Suprapubic skin (tissue), 4 donors: Measurements from ENCODE around the gene ZDHHC14. TPM values are rescaled to one million over a fixed set of nuclear protein-coding genes. Genes with fewer than 3 reads are reported as not detected.
A peak's percentile ranks its signal among the peaks of the same experiment; 100 is the strongest.

Experiments
- DNase-seq, 2 donors: peaks; one replicate each; pipeline ENCODE4 v3.0.0-alpha.2; 2019; ENCODE audit warnings: low spot score in 2 of 2
- H3K27ac ChIP-seq: fragments of 200-600 bp; sonication (generic); one replicate; pipeline ENCODE4 v1.5.1; 2019
- H3K27me3 ChIP-seq: fragments of 200-600 bp; sonication (generic); one replicate; pipeline ENCODE4 v1.5.1; 2019
- H3K36me3 ChIP-seq: fragments of 200-600 bp; sonication (generic); one replicate; pipeline ENCODE4 v1.5.1; 2019
- H3K4me1 ChIP-seq: fragments of 200-600 bp; sonication (generic); one replicate; pipeline ENCODE4 v1.5.1; 2019
- H3K4me3 ChIP-seq: fragments of 200-600 bp; sonication (generic); one replicate; pipeline ENCODE4 v1.5.1; 2019; ENCODE audit warnings: mild to moderate bottlenecking
- H3K9me3 ChIP-seq: fragments of 200-600 bp; sonication (generic); one replicate; pipeline ENCODE4 v1.5.1; 2019
- EP300 ChIP-seq: sonication (generic); formaldehyde crosslinking; IDR thresholded peaks from one replicate; pipeline ENCODE4 v1.6.1; 2017; ENCODE audit warnings: antibody characterized with exemption
- POLR2A ChIP-seq, 2 donors: fragments of 450-650 bp; IDR thresholded peaks; one replicate each; pipeline ENCODE4 v1.6.1; 2017; ENCODE audit warnings: antibody characterized with exemption in 2 of 2, mild to moderate bottlenecking in 2 of 2, moderate library complexity in 2 of 2
- POLR2AphosphoS5 ChIP-seq, 3 donors: sonication (generic); formaldehyde crosslinking; IDR thresholded peaks; one replicate each; pipeline ENCODE4 v1.6.1; 2017; ENCODE audit warnings: antibody characterized with exemption in 3 of 3
- WGBS: methylation state at CpG from one replicate; pipeline ENCODE4 v1.1.5; 2018; 5-methylcytosine and 5-hydroxymethylcytosine counted together
- total RNA-seq, 4 donors: library from RNA; depleted of rRNA; stranded (reverse); fragments of >200 nt; gene quantifications; one replicate each; pipeline ENCODE4 v1.1.0, GENCODE V29; 2016
- TF ChIP-seq, protein P1 (sequence below), 2 donors: fragments of 200-600 bp in 1 of 2; fragments of 450-650 bp in 1 of 2; sonication (generic) in 1 of 2; IDR thresholded peaks; one replicate each; pipeline ENCODE4 v1.5.1; 2016 to 2019; ENCODE audit warnings: antibody characterized with exemption in 2 of 2, mild to moderate bottlenecking in 1 of 2, moderate library complexity in 1 of 2

Gene ZDHHC14
- total RNA-seq, 4 donors from 2014 or later, result 4.3 to 9.9 (median 7.7) TPM

DNA sequence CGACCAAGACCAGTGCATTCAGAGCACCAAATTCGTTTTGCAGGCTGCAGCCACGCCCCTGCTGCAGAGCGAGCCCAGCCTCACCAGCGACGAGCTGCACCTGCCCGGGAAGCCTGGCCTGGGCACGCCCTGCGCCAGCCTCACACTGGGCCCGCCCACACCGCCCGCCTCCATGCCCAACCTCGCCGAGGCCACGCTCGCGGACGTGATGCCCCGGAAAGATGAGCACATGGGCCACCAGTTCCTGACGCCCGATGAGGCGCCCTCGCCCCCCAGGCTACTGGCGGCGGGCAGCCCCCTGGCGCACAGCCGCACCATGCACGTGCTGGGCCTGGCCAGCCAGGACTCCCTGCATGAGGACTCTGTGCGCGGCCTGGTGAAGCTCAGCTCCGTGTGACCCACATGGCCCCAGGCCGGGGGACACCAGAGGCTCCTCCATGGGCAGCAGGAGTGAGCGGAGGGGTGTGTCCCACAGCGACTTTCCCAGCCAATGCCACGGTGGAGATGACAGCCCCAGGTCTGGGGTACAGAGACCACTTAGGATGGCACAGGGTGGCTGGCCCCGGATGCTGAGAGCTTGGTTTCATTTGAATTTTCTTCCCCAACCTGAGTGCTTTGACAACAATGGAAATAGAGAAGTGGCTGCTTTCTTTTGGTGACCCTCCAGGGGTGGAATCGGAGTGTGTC lies 291.9 kb downstream of the ZDHHC14 start:
- Histone ChIP-seq H3K36me3 (peaks cover 3% of the 10 kb centered on the region), H3K9me3 (no peaks in the 10 kb centered on the region), H3K4me1 (peaks cover 19% of the 10 kb centered on the region), H3K27me3 (no peaks in the 10 kb centered on the region), H3K27ac (no peak overlapping the region), H3K4me3 (no peak overlapping the region)
- DNase-seq, result peak in 1 of 2 donors; percentile 74
- 90% methylated on average over 26 of the region's 37 CpGs for WGBS
- no peak for TF ChIP-seq POLR2A (IDR thresholded peaks at IDR 0.05)
- TF ChIP-seq, protein P1, sequence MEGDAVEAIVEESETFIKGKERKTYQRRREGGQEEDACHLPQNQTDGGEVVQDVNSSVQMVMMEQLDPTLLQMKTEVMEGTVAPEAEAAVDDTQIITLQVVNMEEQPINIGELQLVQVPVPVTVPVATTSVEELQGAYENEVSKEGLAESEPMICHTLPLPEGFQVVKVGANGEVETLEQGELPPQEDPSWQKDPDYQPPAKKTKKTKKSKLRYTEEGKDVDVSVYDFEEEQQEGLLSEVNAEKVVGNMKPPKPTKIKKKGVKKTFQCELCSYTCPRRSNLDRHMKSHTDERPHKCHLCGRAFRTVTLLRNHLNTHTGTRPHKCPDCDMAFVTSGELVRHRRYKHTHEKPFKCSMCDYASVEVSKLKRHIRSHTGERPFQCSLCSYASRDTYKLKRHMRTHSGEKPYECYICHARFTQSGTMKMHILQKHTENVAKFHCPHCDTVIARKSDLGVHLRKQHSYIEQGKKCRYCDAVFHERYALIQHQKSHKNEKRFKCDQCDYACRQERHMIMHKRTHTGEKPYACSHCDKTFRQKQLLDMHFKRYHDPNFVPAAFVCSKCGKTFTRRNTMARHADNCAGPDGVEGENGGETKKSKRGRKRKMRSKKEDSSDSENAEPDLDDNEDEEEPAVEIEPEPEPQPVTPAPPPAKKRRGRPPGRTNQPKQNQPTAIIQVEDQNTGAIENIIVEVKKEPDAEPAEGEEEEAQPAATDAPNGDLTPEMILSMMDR (IDR thresholded peaks at IDR 0.05), result no peak
- no peak for TF ChIP-seq EP300
- TF ChIP-seq POLR2AphosphoS5 (IDR thresholded peaks at IDR 0.05), result no peak

GRCh38 chr6:157673596-157673995 lies 292.6 kb downstream of the ZDHHC14 start:
- Histone ChIP-seq H3K4me3 (no peak overlapping the region), H3K27me3 (no peaks in the 10 kb centered on the region), H3K9me3 (no peaks in the 10 kb centered on the region), H3K27ac (no peak overlapping the region), H3K36me3 (peaks cover 3% of the 10 kb centered on the region), H3K4me1 (peaks cover 19% of the 10 kb centered on the region)
- DNase-seq, result no peak
- TF ChIP-seq EP300, result no peak
- TF ChIP-seq POLR2A (IDR thresholded peaks at IDR 0.05), result no peak
- TF ChIP-seq, protein P1 (IDR thresholded peaks at IDR 0.05), result no peak
- no peak for TF ChIP-seq POLR2AphosphoS5 (IDR thresholded peaks at IDR 0.05)
- WGBS, result 94% methylated on average over 15 of the region's 15 CpGs

DNA sequence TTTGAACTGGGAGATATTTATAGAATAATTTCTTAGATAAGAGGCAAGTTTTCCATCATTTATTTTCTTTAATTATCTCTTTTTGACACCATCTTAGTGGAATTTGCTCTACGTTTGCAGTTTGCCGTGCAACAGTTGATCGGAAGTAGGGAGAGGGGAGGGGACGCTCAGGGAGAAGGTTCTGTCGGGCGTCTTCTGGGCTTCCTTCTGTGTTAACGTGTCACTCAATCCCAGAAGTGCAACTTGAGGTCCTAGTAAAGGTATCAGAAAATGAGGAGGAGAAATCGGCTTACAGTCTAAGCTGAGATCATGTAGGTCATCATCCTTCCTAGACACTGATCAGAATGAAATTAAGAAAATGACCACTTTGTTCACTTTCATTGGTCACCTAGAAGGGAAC lies 293.1 kb downstream of the ZDHHC14 start:
- H3K9me3 ChIP-seq, result no peaks in the 10 kb centered on the region
- H3K27ac ChIP-seq, result no peak overlapping the region
- peaks cover 18% of the 10 kb centered on the region for H3K4me1 ChIP-seq
- no peak for TF ChIP-seq POLR2A (IDR thresholded peaks at IDR 0.05)
- TF ChIP-seq, protein P1 (IDR thresholded peaks at IDR 0.05), result no peak
- TF ChIP-seq EP300, result no peak
- TF ChIP-seq POLR2AphosphoS5 (IDR thresholded peaks at IDR 0.05), result no peak
- WGBS, result 86% methylated on average over 8 of the region's 8 CpGs
- no peaks in the 10 kb centered on the region for H3K27me3 ChIP-seq
- DNase-seq, result no peak
- peaks cover 3% of the 10 kb centered on the region for H3K36me3 ChIP-seq
- H3K4me3 ChIP-seq, result no peak overlapping the region

- Histone ChIP-seq H3K4me3 (no peak overlapping the region), H3K9me3 (no peaks in the 10 kb centered on the region), H3K4me1 (no peaks in the 10 kb centered on the region), H3K27ac (no peak overlapping the region), H3K27me3 (no peaks in the 10 kb centered on the region), H3K36me3 (peaks cover 3% of the 10 kb centered on the region)
- no peak for TF ChIP-seq EP300
- TF ChIP-seq, protein P1 (IDR thresholded peaks at IDR 0.05), result no peak
- TF ChIP-seq POLR2AphosphoS5 (IDR thresholded peaks at IDR 0.05), result no peak
- TF ChIP-seq POLR2A (IDR thresholded peaks at IDR 0.05), result no peak
- DNase-seq, result no peak
- 76% methylated on average over 7 of the region's 7 CpGs for WGBS
Measured at GRCh38 chr6:157675831-157676230, 294.8 kb downstream of the ZDHHC14 start.

DNA sequence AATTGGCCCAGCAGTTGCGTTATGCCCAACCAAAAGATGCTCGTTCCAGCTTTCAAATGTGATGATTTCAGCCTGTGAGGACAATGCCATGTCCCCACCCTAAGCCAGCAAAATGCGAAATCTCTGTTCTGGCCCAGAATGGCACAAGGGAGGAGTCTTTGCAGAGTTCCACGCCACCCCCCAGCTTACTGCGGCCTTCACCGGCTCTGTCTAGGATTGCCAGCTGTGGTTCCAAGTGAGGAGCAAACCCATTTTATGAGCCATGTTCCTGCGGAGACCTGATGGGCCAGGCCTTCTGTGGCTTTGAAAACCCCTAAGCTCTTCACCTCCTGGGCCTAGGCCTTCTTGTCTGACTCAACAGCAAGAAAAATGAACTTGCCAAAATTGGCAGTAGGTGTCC lies 295.3 kb downstream of the ZDHHC14 start:
- no peak overlapping the region for H3K4me3 ChIP-seq
- DNase-seq, result no peak
- no peaks in the 10 kb centered on the region for H3K4me1 ChIP-seq
- WGBS, result 85% methylated on average over 5 of the region's 7 CpGs
- peaks cover 3% of the 10 kb centered on the region for H3K36me3 ChIP-seq
- no peak for TF ChIP-seq POLR2A (IDR thresholded peaks at IDR 0.05)
- TF ChIP-seq, protein P1 (IDR thresholded peaks at IDR 0.05), result no peak
- no peak for TF ChIP-seq EP300
- no peak for TF ChIP-seq POLR2AphosphoS5 (IDR thresholded peaks at IDR 0.05)
- no peaks in the 10 kb centered on the region for H3K27me3 ChIP-seq
- no peak overlapping the region for H3K27ac ChIP-seq
- no peaks in the 10 kb centered on the region for H3K9me3 ChIP-seq
